Kidney capillary endothelial cell (primary cell): ENCODE measurements around the gene NATD1.

ENCODE experiments used
- DNase-seq: peaks from one replicate; pipeline ENCODE4 v3.0.0-alpha.2; 2018; ENCODE audit warnings: low spot score

The NATD1 gene

DNA sequence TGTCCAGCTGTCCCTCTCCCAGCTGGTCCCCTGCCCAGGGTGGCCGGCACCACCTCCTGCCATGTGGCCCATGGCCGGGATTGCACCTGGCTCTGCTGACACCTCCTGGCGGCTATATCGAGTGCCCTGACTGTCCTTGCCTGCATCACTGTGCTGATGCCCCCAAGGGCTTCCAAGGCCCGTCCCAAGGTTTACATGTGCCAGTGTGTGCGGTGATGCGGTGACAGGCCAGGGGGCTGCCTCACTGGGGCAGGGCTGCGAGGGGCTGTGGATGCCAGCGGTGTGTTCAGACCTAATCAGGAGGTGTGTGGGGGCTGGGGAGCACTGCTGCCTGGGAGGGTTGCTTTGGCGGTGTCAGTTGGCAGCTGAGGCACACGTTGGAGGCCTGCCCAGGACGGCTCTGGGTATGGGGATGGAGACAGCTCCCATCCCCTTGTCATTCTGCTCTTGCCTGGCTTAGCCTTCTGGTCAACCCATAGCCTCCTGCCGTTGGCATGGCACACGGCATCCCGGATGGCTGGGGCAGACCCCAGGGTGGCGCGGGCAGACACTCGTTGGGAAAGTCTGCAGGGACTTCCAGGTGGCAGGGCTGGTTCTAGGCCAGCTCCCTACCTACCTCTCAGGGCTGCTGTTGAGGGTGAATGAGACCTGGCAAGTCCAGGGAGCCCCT lies 36.8 kb upstream of the NATD1 start:
- DNase-seq = no peak

- no peak for DNase-seq
Measured at GRCh38 chr17:21289175-21289901, 36.1 kb upstream of the NATD1 start.

DNA sequence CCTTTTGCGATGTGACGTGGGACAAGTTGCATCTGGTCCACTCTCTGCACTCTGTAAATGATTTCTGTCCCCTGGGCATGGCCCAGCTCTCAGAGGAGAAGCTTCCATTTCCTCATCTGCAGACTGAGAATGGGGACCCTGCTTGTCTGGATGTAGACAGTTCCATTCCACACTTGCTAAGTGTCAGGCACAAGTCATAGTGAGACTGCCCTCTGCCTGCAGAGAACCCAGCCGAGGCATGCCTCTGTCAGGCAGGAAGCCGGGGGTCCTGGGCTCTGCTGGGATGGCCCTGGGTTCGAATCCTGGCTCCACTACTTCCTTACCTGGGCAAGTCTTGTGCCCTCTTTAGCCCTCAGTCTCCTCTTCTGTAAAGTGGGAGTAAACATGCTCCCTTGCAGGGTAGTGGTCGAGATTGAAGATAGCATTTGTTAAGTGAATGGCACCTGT lies 35.4 kb upstream of the NATD1 start:
- DNase-seq = no peak

DNA sequence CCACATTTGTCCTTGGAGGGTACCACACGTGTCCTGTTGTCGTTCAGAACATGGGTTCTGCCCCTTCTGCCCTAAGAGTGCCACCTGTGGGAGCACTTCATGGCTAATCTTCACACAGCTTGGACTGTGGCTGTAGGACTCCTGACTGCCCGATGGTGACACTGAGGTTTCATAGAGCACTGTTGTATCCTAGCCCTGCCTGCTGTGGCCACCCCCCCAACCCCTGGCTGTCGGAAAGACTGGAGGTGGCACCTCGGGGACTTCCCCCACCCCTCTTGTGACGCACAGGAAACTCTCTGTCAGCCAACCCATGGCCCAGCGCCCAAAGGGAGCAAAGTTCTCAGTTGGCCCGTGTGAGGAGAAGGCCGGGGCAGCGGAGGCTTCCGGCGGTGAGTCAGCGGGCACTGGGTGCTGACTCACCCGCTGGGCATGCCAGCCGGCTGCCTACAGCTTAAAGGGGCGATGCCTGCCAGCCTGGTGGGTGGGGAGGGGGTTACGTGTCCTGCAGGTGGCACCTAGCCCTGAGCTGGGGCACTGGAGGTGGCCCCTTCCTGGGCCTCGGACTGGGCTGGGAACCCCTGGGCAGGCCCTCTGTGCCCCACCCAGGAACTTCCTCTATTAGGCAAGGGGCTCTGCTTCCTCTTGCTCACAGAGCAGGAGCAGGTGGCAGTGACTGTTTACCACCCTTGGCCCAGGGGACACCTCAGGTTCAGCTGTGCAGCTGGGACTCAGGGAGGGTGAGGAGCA lies 34.7 kb upstream of the NATD1 start:
- DNase-seq = peak; percentile 96

- DNase-seq = no peak
Measured at GRCh38 chr17:21286909-21287702, 33.9 kb upstream of the NATD1 start.

DNA sequence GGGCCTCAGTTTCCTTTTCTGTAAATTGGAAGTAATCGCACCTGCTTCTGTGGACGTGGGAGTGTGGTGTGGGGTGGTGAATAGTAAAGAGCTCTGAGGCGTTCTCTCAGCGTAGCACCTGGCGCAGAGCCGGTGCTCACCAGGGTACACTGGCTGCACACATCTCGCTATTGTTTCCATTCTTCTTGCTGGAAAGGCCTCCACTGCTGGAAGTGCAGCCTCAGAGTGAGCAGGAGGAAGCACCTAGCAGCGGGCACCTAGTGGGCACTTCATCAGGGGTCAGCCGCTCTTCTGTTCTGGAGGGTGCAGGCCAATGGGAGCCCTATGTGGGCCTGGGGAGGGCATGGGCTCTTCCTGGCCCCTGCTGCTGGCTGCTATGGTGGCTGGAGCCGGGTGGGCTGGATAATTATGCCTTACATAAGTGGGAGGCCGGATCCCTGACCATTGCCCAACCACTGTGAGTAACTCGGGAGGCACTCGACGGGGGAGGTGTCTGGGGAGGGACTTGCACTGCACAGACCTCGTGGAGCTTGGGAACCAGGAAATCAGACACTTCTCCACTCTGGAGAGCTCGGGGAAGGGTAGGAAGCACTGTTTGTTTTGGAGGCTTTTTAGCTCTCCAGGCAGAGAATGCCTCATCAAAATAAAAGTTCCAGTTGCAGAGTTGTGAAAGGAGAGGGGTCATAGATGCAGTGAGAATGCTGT lies 33.0 kb upstream of the NATD1 start:
- peak; percentile 87 for DNase-seq

DNA sequence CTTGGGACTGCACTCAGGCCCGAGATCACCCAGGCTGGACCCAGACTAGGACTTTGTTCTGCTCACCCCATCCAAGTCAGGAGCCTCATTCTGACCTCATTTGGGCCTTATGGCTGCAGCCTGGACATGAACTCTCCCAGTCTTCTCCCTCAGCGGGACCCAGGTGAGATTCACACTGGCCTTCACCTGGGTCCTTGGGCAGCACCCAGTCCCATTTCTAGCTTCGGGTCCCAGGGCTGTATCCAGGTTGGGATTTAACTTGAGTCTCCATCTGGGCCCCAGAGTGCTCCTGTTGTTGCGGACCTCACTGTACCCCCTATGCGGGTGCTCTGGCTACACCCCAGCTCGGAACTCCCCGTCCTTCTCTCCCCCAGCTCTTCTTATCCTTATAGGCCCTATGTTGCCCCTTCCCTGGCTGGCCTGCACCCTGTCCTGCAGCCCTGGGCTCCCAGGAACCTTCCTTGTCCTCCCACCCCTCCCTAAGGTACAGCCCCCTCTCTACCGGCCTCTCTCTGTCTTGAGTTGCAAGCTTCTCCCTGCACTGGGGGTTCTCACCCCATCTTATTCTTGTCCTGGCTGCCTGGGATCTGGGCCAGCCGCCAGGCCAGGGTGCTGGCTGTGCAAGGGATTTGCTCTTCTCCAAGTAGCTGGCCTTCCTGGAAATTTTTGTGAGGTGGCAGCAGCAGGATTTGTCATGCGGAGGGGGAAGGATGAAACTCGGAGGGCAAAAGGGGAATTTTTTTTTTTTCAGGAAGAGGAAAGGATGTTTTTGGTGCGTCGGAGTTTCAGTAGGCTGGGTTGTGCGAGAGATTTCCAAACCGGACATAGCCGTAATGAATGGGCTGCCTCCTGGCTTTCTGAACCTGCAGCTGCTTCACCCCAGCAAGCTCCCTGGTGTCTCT lies 32.2 kb upstream of the NATD1 start:
- peak; percentile 55 for DNase-seq

- DNase-seq = peak; percentile 96
Measured at GRCh38 chr17:21284319-21285163, 31.3 kb upstream of the NATD1 start, which contains the start of gene MAP2K3. Gene MAP2K3, plus strand, starts transcription at chr17:21284711. Its CDS starts 210 bp downstream, at chr17:21284921.

DNA sequence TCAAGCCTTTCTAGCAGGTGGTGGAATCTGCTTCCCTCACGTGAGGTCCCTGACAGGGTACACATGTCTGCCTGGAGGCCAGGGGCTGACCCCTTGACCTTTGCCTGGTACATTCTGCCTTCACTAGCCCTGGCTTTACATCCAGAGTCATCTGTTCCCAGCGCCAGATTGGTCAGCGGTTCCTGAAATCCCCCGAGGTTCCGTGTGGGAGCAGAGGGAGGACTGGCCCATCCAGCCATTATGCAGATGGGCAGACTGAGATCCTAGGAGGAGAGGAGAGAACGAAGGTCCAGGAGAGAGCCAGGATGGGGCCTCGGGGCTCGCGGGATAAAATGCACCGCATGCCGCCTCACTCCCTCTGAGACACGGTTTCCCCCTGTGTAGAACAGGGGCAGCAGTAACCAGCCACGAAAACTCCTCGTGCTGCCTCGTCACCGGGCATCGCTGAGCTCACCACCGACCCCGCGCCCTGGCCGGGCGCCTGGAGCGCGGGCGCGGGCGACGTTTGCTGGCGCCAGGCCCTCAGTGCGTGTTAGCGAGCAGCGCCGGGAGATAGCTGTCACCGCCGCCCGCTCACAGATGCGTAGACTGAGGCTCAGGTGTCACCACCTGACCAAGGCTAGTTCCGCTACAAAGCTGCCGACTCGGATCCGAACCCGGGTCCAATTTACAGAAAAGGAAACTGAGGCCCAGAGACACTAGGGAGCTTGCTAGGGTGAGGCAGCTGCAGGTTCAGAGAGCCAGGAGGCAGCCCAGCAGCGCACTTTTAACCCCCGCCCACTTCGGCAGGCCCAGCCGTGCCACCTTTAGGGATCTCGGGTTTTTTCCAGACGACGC lies 30.5 kb upstream of the NATD1 start:
- DNase-seq = peak; percentile 38

- no peak for DNase-seq
Measured at GRCh38 chr17:21282850-21283249, 29.6 kb upstream of the NATD1 start.

GRCh38 chr17:21282231-21282630 lies 29.0 kb upstream of the NATD1 start:
- peak; percentile 89 for DNase-seq

DNA sequence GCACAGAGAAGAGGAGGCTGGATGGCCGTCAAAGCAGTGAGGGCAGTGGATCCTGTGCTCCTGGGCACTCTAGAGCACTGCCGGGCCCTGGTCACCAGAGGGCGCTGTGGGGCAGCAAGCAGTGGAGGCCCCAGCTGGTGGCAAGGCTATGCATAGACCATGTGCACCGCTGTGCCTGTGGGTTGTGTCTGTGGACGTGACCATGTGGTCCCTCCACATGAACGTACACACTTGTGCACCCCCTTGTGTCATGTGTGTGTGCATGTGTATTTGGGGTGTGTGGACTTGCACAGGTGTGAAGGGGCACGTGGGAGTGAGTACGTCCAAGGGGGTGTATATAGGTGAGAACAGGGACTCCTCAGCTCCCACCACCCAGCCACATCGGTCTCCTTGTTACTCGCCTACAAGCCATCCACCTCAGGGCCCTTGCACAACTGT lies 26.9 kb upstream of the NATD1 start:
- peak; percentile 76 for DNase-seq

- DNase-seq = no peak
Measured at GRCh38 chr17:21279582-21279981, 26.4 kb upstream of the NATD1 start.

DNA sequence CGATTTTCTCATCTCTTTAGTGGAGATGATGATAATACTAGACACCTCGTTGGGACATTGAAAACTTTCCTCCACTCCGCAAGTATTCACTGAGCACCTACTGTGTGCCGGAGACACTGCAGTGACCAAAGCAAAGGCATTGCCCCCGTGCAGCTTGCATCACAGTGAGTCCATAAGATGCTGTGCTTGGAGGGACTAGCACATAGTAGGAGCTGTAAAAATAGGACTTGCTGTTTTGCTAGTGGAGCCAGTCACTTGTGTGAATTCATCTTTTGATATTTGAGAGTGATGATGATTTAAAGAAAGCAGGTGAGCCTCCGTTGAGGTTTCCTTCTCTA lies 26.0 kb upstream of the NATD1 start:
- DNase-seq = no peak

- no peak for DNase-seq
Measured at GRCh38 chr17:21278450-21279197, 25.4 kb upstream of the NATD1 start.

DNA sequence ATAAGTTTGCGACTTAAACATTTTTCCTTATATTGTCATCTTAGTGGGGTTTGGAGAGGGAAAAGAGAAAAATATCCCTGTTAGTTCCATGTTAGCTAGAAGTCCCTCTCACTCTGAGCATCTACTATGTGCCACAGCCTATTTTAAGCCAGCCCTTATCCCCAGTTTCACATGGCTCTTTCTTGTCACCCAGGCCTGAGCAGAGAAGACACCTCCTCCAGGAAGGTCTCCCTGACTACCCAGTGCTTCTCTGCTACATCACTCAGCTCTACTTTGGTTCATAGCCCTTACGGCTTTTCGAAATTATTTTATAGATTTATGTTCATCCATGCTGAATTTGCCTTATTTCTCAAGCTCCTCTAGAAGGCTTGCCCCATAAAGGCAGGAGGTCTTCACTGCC lies 24.1 kb upstream of the NATD1 start:
- no peak for DNase-seq

DNA sequence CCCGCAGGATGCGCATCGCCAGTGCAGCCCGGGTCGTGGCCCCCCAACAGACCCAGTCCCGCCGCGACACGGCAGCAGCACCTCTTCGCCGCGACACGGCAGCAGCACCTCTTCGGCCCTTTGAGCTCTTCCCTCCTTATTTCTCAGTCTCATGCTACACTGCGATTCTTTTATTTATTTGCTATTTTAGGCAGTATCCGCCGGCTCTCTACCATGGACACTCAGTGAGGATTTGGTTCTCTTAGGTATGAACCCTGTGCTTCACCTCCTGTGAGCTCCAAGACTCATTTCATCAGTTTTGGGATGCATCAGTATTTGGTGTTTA lies 23.0 kb upstream of the NATD1 start:
- no peak for DNase-seq
